ENCODE measurements around the gene PHC2.

Gene PHC2

GRCh38 chr1:33464552-33464951 is 33.7 kb upstream of the PHC2 start:
- peaks cover 13% of the 10 kb centered on the region for H3K4me1 ChIP-seq (ENCODE audit: insufficient read depth, low read length, severe bottlenecking)
- no peaks in the 10 kb centered on the region for H3K79me2 ChIP-seq (ENCODE audit: insufficient read depth, low read length)
- no peaks in the 10 kb centered on the region for H3K36me3 ChIP-seq (ENCODE audit: insufficient read depth, low read length)
- H3K27ac ChIP-seq (ENCODE audit: low read depth, low read length, poor library complexity, severe bottlenecking): no peak overlapping the region
- H3K9me2 ChIP-seq (ENCODE audit: low read depth, low read length): no peaks in the 10 kb centered on the region
- no peaks in the 10 kb centered on the region for H3F3A ChIP-seq (ENCODE audit: insufficient read depth, low read length)
- TF ChIP-seq CTCF (IDR thresholded peaks at IDR 0.05; ENCODE audit: low read length): no peak
- TF ChIP-seq EZH2 (IDR thresholded peaks at IDR 0.05; ENCODE audit: borderline replicate concordance, low read length): no peak
- peaks cover 4% of the 10 kb centered on the region; the same call in 1 of the 2 replicates for H3K27me3 ChIP-seq (ENCODE audit: insufficient read depth, low read length)
- no peak overlapping the region for H3K4me3 ChIP-seq (ENCODE audit: low read depth, low read length, poor library complexity, severe bottlenecking)
- no peak overlapping the region for H3K4me2 ChIP-seq (ENCODE audit: low read length)
- H3K9me3 ChIP-seq (ENCODE audit: low read length): no peaks in the 10 kb centered on the region
- no peak overlapping the region for H3K9ac ChIP-seq (ENCODE audit: low read length)
- no peaks in the 10 kb centered on the region for H4K20me1 ChIP-seq (ENCODE audit: insufficient read depth, low read length)
- no peak overlapping the region for H2AFZ ChIP-seq (ENCODE audit: low read length)

- Histone ChIP-seq H3K9me3 (ENCODE audit: low read length) (no peaks in the 10 kb centered on the region), H3K4me3 (ENCODE audit: low read depth, low read length, poor library complexity, severe bottlenecking) (no peak overlapping the region), H3K27me3 (ENCODE audit: insufficient read depth, low read length) (peaks cover 4% of the 10 kb centered on the region; the same call in 1 of the 2 replicates), H3K79me2 (ENCODE audit: insufficient read depth, low read length) (no peaks in the 10 kb centered on the region), H3K4me2 (ENCODE audit: low read length) (no peak overlapping the region), H3K27ac (ENCODE audit: low read depth, low read length, poor library complexity, severe bottlenecking) (no peak overlapping the region), H3K36me3 (ENCODE audit: insufficient read depth, low read length) (no peaks in the 10 kb centered on the region), H3K4me1 (ENCODE audit: insufficient read depth, low read length, severe bottlenecking) (peaks cover 13% of the 10 kb centered on the region), H3F3A (ENCODE audit: insufficient read depth, low read length) (no peaks in the 10 kb centered on the region), H3K9ac (ENCODE audit: low read length) (no peak overlapping the region), H3K9me2 (ENCODE audit: low read depth, low read length) (no peaks in the 10 kb centered on the region), H4K20me1 (ENCODE audit: insufficient read depth, low read length) (no peaks in the 10 kb centered on the region), H2AFZ (ENCODE audit: low read length) (no peak overlapping the region)
- TF ChIP-seq EZH2 (IDR thresholded peaks at IDR 0.05; ENCODE audit: borderline replicate concordance, low read length) (no peak), CTCF (IDR thresholded peaks at IDR 0.05; ENCODE audit: low read length) (no peak)
Observed at GRCh38 chr1:33462405-33463164, 31.7 kb upstream of the PHC2 start.

- H3K79me2 ChIP-seq (ENCODE audit: insufficient read depth, low read length): no peaks in the 10 kb centered on the region
- H3K4me1 ChIP-seq (ENCODE audit: insufficient read depth, low read length, severe bottlenecking): peaks cover 13% of the 10 kb centered on the region
- H3K27ac ChIP-seq (ENCODE audit: low read depth, low read length, poor library complexity, severe bottlenecking): no peak overlapping the region
- no peaks in the 10 kb centered on the region for H3K36me3 ChIP-seq (ENCODE audit: insufficient read depth, low read length)
- peaks cover 4% of the 10 kb centered on the region; the same call in 1 of the 2 replicates for H3K27me3 ChIP-seq (ENCODE audit: insufficient read depth, low read length)
- H4K20me1 ChIP-seq (ENCODE audit: insufficient read depth, low read length): no peaks in the 10 kb centered on the region
- H3K9me2 ChIP-seq (ENCODE audit: low read depth, low read length): no peaks in the 10 kb centered on the region
- no peak overlapping the region for H2AFZ ChIP-seq (ENCODE audit: low read length)
- H3K4me3 ChIP-seq (ENCODE audit: low read depth, low read length, poor library complexity, severe bottlenecking): no peak overlapping the region
- TF ChIP-seq CTCF (IDR thresholded peaks at IDR 0.05; ENCODE audit: low read length): no peak
- TF ChIP-seq EZH2 (IDR thresholded peaks at IDR 0.05; ENCODE audit: borderline replicate concordance, low read length): no peak
- H3K4me2 ChIP-seq (ENCODE audit: low read length): no peak overlapping the region
- no peaks in the 10 kb centered on the region for H3F3A ChIP-seq (ENCODE audit: insufficient read depth, low read length)
- H3K9ac ChIP-seq (ENCODE audit: low read length): no peak overlapping the region
- no peaks in the 10 kb centered on the region for H3K9me3 ChIP-seq (ENCODE audit: low read length)
Observed at GRCh38 chr1:33460947-33461629, 30.2 kb upstream of the PHC2 start.
